Liver (tissue), 3 donors: Measurements from ENCODE around the gene RIC3.

Experiments
- FOXA2 ChIP-seq: IDR thresholded peaks from 2 replicates; pipeline ENCODE4 v1.6.1; 2016; ENCODE audit warnings: antibody characterized with exemption
- HNF4G ChIP-seq: IDR thresholded peaks from 2 replicates; pipeline ENCODE4 v1.6.1; 2016; ENCODE audit warnings: antibody characterized with exemption
- JUND ChIP-seq, 2 donors: IDR thresholded peaks; 2 replicates each; pipeline ENCODE4 v1.6.1; 2016; ENCODE audit warnings: antibody characterized with exemption in 2 of 2
- RAD21 ChIP-seq, 2 donors: IDR thresholded peaks; 2 replicates each; pipeline ENCODE4 v1.6.1; 2016; ENCODE audit warnings: antibody characterized with exemption in 2 of 2, mild to moderate bottlenecking in 2 of 2
- SP1 ChIP-seq: IDR thresholded peaks from 2 replicates; pipeline ENCODE4 v1.6.1; 2018; ENCODE audit warnings: antibody characterized with exemption, mild to moderate bottlenecking
- TAF1 ChIP-seq: conservative IDR thresholded peaks from 2 replicates; pipeline ENCODE4 v1.6.1; 2016; ENCODE audit warnings: antibody characterized with exemption, mild to moderate bottlenecking
- YY1 ChIP-seq: IDR thresholded peaks from 2 replicates; pipeline ENCODE4 v1.6.1; 2016; ENCODE audit warnings: antibody characterized with exemption, mild to moderate bottlenecking
- TF ChIP-seq, protein P1 (sequence below): fragments of 150-350 bp; IDR thresholded peaks from 2 replicates; pipeline ENCODE4 v1.5.1; 2017; ENCODE audit warnings: improper control_type of control experiment, low read depth, low read length; ENCODE audit not compliant: missing input control
- TF ChIP-seq, protein P2 (sequence below): IDR thresholded peaks from 2 replicates; pipeline ENCODE4 v1.6.1; 2016; ENCODE audit warnings: antibody characterized with exemption
- TF ChIP-seq, protein P3 (sequence below): IDR thresholded peaks from 2 replicates; pipeline ENCODE4 v1.6.1; 2016; ENCODE audit warnings: antibody characterized with exemption, mild to moderate bottlenecking
- donor health status: healthy.
- donor health status: healthy.

DNA sequence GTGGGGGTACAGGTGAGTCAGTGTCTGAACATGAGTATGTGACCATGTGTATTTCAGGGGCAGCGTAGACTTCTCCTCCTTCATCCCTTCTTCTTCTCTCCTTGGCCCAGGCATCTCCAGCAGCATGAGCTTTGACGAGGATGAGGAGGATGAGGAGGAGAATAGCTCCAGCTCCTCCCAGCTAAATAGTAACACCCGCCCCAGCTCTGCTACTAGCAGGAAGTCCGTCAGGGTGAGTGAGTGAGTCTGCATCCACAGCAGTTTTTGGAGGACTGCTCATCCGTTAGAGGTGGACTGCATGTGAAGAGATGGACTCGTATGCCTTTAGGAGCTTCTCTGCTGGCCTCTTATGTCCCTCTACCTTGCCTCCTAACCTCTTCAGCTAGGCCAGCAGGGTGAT, 72.2 kb downstream of the RIC3 start:
- TF ChIP-seq, protein P1, sequence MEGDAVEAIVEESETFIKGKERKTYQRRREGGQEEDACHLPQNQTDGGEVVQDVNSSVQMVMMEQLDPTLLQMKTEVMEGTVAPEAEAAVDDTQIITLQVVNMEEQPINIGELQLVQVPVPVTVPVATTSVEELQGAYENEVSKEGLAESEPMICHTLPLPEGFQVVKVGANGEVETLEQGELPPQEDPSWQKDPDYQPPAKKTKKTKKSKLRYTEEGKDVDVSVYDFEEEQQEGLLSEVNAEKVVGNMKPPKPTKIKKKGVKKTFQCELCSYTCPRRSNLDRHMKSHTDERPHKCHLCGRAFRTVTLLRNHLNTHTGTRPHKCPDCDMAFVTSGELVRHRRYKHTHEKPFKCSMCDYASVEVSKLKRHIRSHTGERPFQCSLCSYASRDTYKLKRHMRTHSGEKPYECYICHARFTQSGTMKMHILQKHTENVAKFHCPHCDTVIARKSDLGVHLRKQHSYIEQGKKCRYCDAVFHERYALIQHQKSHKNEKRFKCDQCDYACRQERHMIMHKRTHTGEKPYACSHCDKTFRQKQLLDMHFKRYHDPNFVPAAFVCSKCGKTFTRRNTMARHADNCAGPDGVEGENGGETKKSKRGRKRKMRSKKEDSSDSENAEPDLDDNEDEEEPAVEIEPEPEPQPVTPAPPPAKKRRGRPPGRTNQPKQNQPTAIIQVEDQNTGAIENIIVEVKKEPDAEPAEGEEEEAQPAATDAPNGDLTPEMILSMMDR: no peak
- TF ChIP-seq, protein P2, sequence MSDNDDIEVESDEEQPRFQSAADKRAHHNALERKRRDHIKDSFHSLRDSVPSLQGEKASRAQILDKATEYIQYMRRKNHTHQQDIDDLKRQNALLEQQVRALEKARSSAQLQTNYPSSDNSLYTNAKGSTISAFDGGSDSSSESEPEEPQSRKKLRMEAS: no peak
- no peak for TF ChIP-seq FOXA2
- TF ChIP-seq JUND (IDR thresholded peaks at IDR 0.05): no peak
- no peak for TF ChIP-seq HNF4G
- no peak for TF ChIP-seq YY1
- no peak for TF ChIP-seq RAD21 (IDR thresholded peaks at IDR 0.05)
- no peak for TF ChIP-seq TAF1
- TF ChIP-seq, protein P3, sequence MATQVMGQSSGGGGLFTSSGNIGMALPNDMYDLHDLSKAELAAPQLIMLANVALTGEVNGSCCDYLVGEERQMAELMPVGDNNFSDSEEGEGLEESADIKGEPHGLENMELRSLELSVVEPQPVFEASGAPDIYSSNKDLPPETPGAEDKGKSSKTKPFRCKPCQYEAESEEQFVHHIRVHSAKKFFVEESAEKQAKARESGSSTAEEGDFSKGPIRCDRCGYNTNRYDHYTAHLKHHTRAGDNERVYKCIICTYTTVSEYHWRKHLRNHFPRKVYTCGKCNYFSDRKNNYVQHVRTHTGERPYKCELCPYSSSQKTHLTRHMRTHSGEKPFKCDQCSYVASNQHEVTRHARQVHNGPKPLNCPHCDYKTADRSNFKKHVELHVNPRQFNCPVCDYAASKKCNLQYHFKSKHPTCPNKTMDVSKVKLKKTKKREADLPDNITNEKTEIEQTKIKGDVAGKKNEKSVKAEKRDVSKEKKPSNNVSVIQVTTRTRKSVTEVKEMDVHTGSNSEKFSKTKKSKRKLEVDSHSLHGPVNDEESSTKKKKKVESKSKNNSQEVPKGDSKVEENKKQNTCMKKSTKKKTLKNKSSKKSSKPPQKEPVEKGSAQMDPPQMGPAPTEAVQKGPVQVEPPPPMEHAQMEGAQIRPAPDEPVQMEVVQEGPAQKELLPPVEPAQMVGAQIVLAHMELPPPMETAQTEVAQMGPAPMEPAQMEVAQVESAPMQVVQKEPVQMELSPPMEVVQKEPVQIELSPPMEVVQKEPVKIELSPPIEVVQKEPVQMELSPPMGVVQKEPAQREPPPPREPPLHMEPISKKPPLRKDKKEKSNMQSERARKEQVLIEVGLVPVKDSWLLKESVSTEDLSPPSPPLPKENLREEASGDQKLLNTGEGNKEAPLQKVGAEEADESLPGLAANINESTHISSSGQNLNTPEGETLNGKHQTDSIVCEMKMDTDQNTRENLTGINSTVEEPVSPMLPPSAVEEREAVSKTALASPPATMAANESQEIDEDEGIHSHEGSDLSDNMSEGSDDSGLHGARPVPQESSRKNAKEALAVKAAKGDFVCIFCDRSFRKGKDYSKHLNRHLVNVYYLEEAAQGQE: no peak
- no peak for TF ChIP-seq SP1
